Right lobe of liver (tissue), 4 donors: ENCODE data around the gene TTC29.

Source experiments
- POLR2A ChIP-seq: fragments of 450-650 bp; IDR thresholded peaks from one replicate; pipeline ENCODE4 v1.6.1; 2017; ENCODE audit warnings: antibody characterized with exemption, mild to moderate bottlenecking
- TF ChIP-seq, protein P1 (sequence below), 4 donors: fragments of 200-600 bp in 3 of 4; fragments of 450-650 bp in 1 of 4; IDR thresholded peaks; one replicate each; pipeline versions ENCODE4 v1.5.1 to v1.8.0; 2016 to 2022; ENCODE audit warnings: antibody characterized with exemption in 4 of 4, mild to moderate bottlenecking in 2 of 4
- donor health status: DM: no; HTN: no; CAD: no.
- donor health status: DM: no; HTN: no; CAD: no.
- donor health status: DM: no; HTN: yes; CAD: no.

DNA sequence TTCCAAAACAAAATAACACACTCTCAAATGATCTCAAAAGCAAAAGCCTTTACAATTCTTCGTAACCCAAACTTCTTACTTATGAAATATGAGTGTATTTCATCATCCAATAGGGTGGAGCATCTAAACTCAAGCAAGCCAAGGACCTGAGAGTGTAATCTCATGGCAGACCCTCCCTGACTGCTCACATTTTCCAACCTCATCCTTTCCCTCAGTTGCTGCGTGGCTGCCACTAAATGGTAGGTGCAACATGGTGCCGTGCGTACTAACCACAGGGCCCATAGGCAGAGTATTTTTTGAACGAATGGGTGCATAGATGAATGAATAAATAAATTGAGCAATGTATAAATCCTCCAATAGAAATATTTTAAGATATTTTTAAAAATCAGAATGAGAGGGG is 45.4 kb downstream of the TTC29 start:
- TF ChIP-seq, protein P1, sequence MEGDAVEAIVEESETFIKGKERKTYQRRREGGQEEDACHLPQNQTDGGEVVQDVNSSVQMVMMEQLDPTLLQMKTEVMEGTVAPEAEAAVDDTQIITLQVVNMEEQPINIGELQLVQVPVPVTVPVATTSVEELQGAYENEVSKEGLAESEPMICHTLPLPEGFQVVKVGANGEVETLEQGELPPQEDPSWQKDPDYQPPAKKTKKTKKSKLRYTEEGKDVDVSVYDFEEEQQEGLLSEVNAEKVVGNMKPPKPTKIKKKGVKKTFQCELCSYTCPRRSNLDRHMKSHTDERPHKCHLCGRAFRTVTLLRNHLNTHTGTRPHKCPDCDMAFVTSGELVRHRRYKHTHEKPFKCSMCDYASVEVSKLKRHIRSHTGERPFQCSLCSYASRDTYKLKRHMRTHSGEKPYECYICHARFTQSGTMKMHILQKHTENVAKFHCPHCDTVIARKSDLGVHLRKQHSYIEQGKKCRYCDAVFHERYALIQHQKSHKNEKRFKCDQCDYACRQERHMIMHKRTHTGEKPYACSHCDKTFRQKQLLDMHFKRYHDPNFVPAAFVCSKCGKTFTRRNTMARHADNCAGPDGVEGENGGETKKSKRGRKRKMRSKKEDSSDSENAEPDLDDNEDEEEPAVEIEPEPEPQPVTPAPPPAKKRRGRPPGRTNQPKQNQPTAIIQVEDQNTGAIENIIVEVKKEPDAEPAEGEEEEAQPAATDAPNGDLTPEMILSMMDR (IDR thresholded peaks at IDR 0.05), result no peak
- TF ChIP-seq POLR2A, result no peak
